Uterus (tissue), 4 donors: ENCODE data around the gene NHSL1. TPM values are rescaled to one million over a fixed set of nuclear protein-coding genes. Genes with fewer than 3 reads are reported as not detected.

Experiments used
- DNase-seq, 2 donors: peaks; one replicate each; pipeline ENCODE4 v3.0.0-alpha.2; 2019 to 2020
- H3K27ac ChIP-seq, 2 donors: fragments of 200-600 bp; sonication (generic); 1 replicate in 1 of 2; 2 replicates in 1 of 2; pipeline ENCODE4 v1.5.1; 2016 to 2018
- H3K27me3 ChIP-seq, 2 donors: fragments of 200-600 bp; sonication (generic); one replicate each; pipeline ENCODE4 v1.5.1; 2018 to 2019; ENCODE audit warnings: control low read depth in 1 of 2
- H3K36me3 ChIP-seq, 2 donors: fragments of 200-600 bp; sonication (generic); one replicate each; pipeline ENCODE4 v1.5.1; 2019; ENCODE audit warnings: control low read depth in 1 of 2
- H3K4me1 ChIP-seq, 2 donors: fragments of 200-600 bp; sonication (generic); one replicate each; pipeline ENCODE4 v1.5.1; 2018 to 2019; ENCODE audit warnings: control low read depth in 1 of 2
- H3K4me3 ChIP-seq, 2 donors: fragments of 200-600 bp; sonication (generic); 1 replicate in 1 of 2; 2 replicates in 1 of 2; pipeline ENCODE4 v1.5.1; 2018 to 2019; ENCODE audit warnings: mild to moderate bottlenecking in 1 of 2
- H3K9me3 ChIP-seq, 2 donors: fragments of 200-600 bp; sonication (generic); one replicate each; pipeline ENCODE4 v1.5.1; 2019; ENCODE audit warnings: control low read depth in 1 of 2
- POLR2A ChIP-seq, 2 donors: fragments of 450-650 bp; IDR thresholded peaks; one replicate each; pipeline ENCODE4 v1.6.1; 2016; ENCODE audit warnings: antibody characterized with exemption in 2 of 2, mild to moderate bottlenecking in 1 of 2, moderate library complexity in 1 of 2
- intact Hi-C: fragments of 100-400 bp; cut with DNase I; formaldehyde crosslinking; loops from one replicate; pipeline ENCODE4 v1.15.1; 2023; ENCODE audit warnings: low total_unique reads
- total RNA-seq, 4 donors: library from RNA; depleted of rRNA in 3 of 4; stranded (reverse); fragments of >200 nt in 3 of 4; gene quantifications; one replicate each; pipeline versions ENCODE4 v1.1.0 to v1.2.4, GENCODE V29; 2014 to 2023
- TF ChIP-seq, protein P1 (sequence below), 4 experiments: fragments of 200-600 bp in 2 of 4; fragments of 450-650 bp in 2 of 4; sonication (generic) in 2 of 4; IDR thresholded peaks; one replicate each; pipeline ENCODE4 v1.5.1; 2016 to 2019; ENCODE audit warnings: antibody characterized with exemption in 4 of 4, mild to moderate bottlenecking in 2 of 4, moderate library complexity in 1 of 4
- donor health status: DM: yes; HTN: yes; CAD: no.

NHSL1 gene
- total RNA-seq, 4 donors from 2014 or later, result 2.8 to 30.9 (median 7.9) TPM

DNA sequence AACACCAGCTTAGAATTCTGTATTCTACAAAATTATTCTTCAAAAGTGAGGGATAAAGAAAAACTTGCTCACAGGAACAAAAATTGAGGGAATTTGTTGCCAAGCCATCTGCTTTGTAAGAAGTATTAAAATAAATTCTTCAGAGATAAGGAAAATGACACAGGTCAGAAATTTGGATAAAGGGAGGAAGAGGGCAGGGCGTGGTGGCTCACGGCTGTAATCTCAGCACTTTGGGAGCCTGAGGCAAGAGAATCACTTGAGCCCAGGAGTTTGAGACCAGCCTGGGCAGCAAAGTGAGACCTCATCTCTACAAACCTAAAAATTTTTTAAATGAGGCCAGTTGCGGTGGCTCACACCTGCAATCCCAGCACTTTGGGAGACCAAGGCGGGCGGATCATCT, 109.7 kb downstream of the NHSL1 start:
- no peak overlapping the region for H3K27ac ChIP-seq
- TF ChIP-seq, protein P1, sequence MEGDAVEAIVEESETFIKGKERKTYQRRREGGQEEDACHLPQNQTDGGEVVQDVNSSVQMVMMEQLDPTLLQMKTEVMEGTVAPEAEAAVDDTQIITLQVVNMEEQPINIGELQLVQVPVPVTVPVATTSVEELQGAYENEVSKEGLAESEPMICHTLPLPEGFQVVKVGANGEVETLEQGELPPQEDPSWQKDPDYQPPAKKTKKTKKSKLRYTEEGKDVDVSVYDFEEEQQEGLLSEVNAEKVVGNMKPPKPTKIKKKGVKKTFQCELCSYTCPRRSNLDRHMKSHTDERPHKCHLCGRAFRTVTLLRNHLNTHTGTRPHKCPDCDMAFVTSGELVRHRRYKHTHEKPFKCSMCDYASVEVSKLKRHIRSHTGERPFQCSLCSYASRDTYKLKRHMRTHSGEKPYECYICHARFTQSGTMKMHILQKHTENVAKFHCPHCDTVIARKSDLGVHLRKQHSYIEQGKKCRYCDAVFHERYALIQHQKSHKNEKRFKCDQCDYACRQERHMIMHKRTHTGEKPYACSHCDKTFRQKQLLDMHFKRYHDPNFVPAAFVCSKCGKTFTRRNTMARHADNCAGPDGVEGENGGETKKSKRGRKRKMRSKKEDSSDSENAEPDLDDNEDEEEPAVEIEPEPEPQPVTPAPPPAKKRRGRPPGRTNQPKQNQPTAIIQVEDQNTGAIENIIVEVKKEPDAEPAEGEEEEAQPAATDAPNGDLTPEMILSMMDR (IDR thresholded peaks at IDR 0.05), result no peak
- no peak for TF ChIP-seq POLR2A (IDR thresholded peaks at IDR 0.05)
- H3K27me3 ChIP-seq, result no peaks in the 10 kb centered on the region
- H3K4me3 ChIP-seq, result no peak overlapping the region
- intact Hi-C loops, result no loop called here
- no peaks in the 10 kb centered on the region for H3K4me1 ChIP-seq
- no peak for DNase-seq
- H3K36me3 ChIP-seq, result no peaks in the 10 kb centered on the region
- no peaks in the 10 kb centered on the region for H3K9me3 ChIP-seq

DNA sequence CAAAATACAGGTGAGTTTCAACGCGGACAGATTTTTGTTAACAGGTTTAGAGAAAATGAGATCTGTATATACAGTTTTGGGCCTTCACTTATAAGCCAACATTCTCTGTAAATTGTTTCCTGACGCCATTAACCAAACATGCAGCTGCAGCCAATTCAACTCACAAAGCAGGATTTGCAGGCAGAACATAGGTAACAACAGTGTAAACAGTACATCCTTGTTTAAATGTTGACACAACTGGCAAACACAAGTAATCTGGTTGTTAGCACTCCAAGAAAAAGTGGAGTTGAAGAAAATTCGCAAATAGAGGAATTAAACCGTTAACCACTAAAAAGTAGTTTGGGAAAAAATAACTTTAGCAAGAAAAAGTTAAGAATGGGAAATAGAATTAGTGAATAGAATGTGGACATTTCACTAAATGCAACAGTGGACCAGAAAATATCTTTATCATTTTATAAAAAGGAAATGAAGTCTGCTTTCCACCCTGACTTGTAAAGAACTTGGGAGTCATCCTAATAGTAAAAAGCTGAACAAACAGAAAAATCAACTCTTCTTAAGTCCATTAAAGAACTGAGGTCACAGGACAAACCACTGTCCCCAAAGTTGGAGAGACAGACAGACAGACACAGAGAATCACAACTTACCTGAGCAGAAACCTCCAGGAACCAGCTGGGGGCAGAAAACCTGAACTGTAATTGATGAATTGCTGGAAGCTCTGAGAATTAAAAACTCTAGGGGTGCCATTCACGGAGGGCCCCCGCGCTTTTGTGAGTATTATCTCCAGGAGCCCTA, 111.5 kb downstream of the NHSL1 start:
- TF ChIP-seq, protein P1 (IDR thresholded peaks at IDR 0.05), result no peak
- TF ChIP-seq POLR2A (IDR thresholded peaks at IDR 0.05), result no peak
- Histone ChIP-seq H3K4me3 (no peak overlapping the region), H3K4me1 (no peaks in the 10 kb centered on the region), H3K36me3 (no peaks in the 10 kb centered on the region), H3K9me3 (no peaks in the 10 kb centered on the region), H3K27me3 (no peaks in the 10 kb centered on the region), H3K27ac (no peak overlapping the region)
- intact Hi-C loops, result no loop called here
- no peak for DNase-seq

DNA sequence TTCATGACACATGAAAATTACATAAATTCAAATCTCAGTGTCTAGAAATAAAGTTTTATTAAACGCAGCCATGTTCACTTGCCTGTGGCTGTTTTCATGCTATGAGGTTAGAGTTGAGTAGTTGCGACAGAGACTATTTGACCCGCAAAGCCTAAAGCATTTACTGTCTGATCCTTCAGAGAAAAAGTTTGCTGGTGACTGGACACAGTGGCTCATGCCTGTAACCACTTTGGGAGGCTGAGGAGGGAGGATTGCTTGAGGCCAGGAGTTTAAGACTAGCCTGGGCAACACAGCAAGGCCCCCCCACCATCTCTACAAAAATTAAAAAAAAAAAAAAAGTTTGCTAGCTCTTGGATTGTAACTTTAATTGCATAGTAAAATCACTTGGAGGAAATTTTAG, 112.4 kb downstream of the NHSL1 start:
- TF ChIP-seq, protein P1 (IDR thresholded peaks at IDR 0.05), result no peak
- TF ChIP-seq POLR2A (IDR thresholded peaks at IDR 0.05), result no peak
- Histone ChIP-seq H3K36me3 (no peaks in the 10 kb centered on the region), H3K27me3 (no peaks in the 10 kb centered on the region), H3K4me1 (no peaks in the 10 kb centered on the region), H3K27ac (no peak overlapping the region), H3K4me3 (no peak overlapping the region), H3K9me3 (no peaks in the 10 kb centered on the region)
- intact Hi-C loops, result no loop called here
- no peak for DNase-seq

DNA sequence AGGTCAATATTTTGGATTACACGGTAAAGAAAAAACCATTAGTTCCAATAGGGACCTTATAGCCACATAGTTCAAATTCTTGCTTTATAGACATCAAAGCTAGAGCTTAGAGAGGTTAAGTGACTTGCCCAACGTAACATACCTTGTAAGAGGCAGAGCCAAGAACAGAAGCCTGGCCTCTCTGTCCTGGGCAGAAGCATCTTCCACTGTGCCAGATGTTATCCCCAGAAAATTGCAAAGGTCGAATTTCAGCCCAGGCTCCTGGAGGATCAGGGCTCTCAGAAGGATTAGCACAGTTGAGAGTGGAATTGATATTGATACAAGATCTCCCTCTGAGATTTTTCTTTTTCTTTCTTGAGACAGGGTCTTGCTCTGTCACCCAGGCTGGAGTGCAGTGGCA, 115.5 kb downstream of the NHSL1 start:
- no peaks in the 10 kb centered on the region for H3K36me3 ChIP-seq
- H3K4me3 ChIP-seq, result no peak overlapping the region
- TF ChIP-seq, protein P1 (IDR thresholded peaks at IDR 0.05), result no peak
- TF ChIP-seq POLR2A (IDR thresholded peaks at IDR 0.05), result no peak
- no peaks in the 10 kb centered on the region for H3K9me3 ChIP-seq
- no peaks in the 10 kb centered on the region for H3K4me1 ChIP-seq
- intact Hi-C loops, result no loop called here
- H3K27ac ChIP-seq, result no peak overlapping the region
- no peak for DNase-seq
- H3K27me3 ChIP-seq, result no peaks in the 10 kb centered on the region

DNA sequence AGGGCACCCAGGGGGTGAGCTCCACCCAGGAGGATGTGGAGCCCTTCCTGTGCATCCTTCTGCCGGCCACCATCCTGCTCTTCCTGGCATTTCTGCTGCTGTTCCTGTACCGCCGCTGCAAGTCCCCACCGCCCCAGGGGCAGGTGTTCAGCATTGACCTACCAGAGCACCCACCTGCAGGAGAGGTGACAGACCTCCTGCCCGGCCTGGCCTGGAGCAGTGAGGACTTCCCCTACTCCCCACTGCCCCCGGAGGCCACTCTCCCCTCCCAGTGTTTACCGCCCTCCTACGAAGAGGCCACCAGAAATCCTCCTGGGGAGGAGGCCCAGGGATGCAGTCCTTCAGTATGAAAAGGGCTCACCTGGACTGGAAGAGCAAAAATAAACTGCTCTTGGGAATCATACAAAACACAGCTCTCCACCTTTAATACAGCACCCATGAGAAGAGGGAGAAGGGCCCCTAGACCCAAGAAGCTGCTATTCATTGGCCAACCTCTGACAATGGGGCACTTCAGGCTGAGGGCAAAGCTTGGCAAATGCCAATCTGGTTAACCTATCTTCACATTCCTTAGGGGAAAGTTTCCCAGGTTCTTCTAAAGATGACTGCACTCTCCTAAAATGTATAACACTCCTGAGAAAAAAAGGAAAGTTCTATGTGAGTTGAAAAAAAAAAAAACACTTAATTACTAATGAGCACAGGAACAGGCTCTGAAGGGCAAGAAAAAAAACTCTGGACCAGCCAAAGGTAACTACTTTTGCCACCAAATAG, 116.6 kb downstream of the NHSL1 start:
- Histone ChIP-seq H3K4me1 (no peaks in the 10 kb centered on the region), H3K27ac (no peak overlapping the region), H3K36me3 (no peaks in the 10 kb centered on the region), H3K27me3 (no peaks in the 10 kb centered on the region), H3K9me3 (no peaks in the 10 kb centered on the region), H3K4me3 (no peak overlapping the region)
- DNase-seq, result no peak
- intact Hi-C loops, result no loop called here
- no peak for TF ChIP-seq POLR2A (IDR thresholded peaks at IDR 0.05)
- TF ChIP-seq, protein P1 (IDR thresholded peaks at IDR 0.05), result no peak
